ENCODE measurements around the gene PSME3. TPM values are rescaled to one million over a fixed set of nuclear protein-coding genes. Genes with fewer than 3 reads are reported as not detected.

Gene PSME3
- total and polyA plus RNA-seq, 2 of the 13 experiments (the other 11 are each of a cell fraction or from before 2014, with no cell fraction given) = 66.3 to 135 TPM

GRCh38 chr17:42886283-42887176, 53.3 kb downstream of the PSME3 start (continued):
- no peak for TF ChIP-seq PCBP1 (IDR thresholded peaks at IDR 0.05; ENCODE audit: borderline replicate concordance, low read depth, low read length)
- peak; percentile 98 for TF ChIP-seq MEIS1 (CRISPR knock-in tag; IDR thresholded peaks at IDR 0.05; ENCODE audit: borderline replicate concordance)
- no peak for TF ChIP-seq IRX3 (CRISPR knock-in tag; IDR thresholded peaks at IDR 0.05; ENCODE audit: borderline replicate concordance, low read depth)
- TF ChIP-seq ZNF256 (CRISPR knock-in tag; conservative IDR thresholded peaks at IDR 0.05) = no peak
- TF ChIP-seq ZNF275 (CRISPR knock-in tag; IDR thresholded peaks at IDR 0.05; ENCODE audit: borderline replicate concordance) = no peak
- TF ChIP-seq KLF13 (CRISPR knock-in tag; IDR thresholded peaks at IDR 0.05) = no peak
- TF ChIP-seq ZNF577 (CRISPR knock-in tag; IDR thresholded peaks at IDR 0.05; ENCODE audit: borderline replicate concordance, low read depth) = no peak
- no peak for TF ChIP-seq NFIB (CRISPR knock-in tag; IDR thresholded peaks at IDR 0.05; ENCODE audit: borderline replicate concordance)
- TF ChIP-seq FOXO4 (CRISPR knock-in tag; conservative IDR thresholded peaks at IDR 0.05) = no peak
- TF ChIP-seq ZNF430 (CRISPR knock-in tag; IDR thresholded peaks at IDR 0.05) = peak; percentile 48
- no peak; the same call in 1 of the 2 replicates for TF ChIP-seq ZNF652 (CRISPR knock-in tag; IDR thresholded peaks at IDR 0.05; ENCODE audit: borderline replicate concordance, low read depth)
- TF ChIP-seq HOXD1 (CRISPR knock-in tag; IDR thresholded peaks at IDR 0.05) = no peak; the same call in 1 of the 2 replicates
- no peak for TF ChIP-seq ELF4 (CRISPR knock-in tag; IDR thresholded peaks at IDR 0.05; ENCODE audit: borderline replicate concordance)
- no peak; the same call in 1 of the 2 replicates for TF ChIP-seq SMAD1 (CRISPR knock-in tag; IDR thresholded peaks at IDR 0.05; ENCODE audit: borderline replicate concordance, low read depth)
- TF ChIP-seq ZNF7 (CRISPR knock-in tag; IDR thresholded peaks at IDR 0.05) = no peak
- no peak for TF ChIP-seq E2F2 (CRISPR knock-in tag; IDR thresholded peaks at IDR 0.05; ENCODE audit: borderline replicate concordance)
- TF ChIP-seq HNF4G (IDR thresholded peaks at IDR 0.05; ENCODE audit: borderline replicate concordance, low read depth, low read length) = peak; percentile 88
- peak; percentile 98 for TF ChIP-seq HNF4G (CRISPR knock-in tag; IDR thresholded peaks at IDR 0.05; ENCODE audit: borderline replicate concordance, low read depth)
- TF ChIP-seq PRDM15 (CRISPR knock-in tag; IDR thresholded peaks at IDR 0.05) = 0 out of 2 replicates have a peak, but pooled peaks have one; percentile 26

Data from HepG2 (cell line).